Measurements from ENCODE around the gene CCDC112.

DNA sequence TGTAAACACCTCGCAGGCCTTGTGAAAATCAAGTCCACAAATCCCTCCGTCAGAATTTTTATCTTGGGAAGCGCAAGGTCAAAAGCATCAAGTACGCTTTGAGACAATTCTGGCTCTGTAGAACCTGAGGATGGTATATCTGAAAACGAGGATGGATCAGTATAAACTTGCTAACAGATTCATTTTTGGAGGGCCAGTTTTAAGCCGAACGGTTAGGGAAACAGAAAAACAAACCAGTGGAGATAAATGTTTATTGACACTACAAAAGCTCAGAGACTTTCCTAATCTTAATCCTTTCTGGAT lies 33.4 kb downstream of the CCDC112 start:
- TF ChIP-seq, protein P1, sequence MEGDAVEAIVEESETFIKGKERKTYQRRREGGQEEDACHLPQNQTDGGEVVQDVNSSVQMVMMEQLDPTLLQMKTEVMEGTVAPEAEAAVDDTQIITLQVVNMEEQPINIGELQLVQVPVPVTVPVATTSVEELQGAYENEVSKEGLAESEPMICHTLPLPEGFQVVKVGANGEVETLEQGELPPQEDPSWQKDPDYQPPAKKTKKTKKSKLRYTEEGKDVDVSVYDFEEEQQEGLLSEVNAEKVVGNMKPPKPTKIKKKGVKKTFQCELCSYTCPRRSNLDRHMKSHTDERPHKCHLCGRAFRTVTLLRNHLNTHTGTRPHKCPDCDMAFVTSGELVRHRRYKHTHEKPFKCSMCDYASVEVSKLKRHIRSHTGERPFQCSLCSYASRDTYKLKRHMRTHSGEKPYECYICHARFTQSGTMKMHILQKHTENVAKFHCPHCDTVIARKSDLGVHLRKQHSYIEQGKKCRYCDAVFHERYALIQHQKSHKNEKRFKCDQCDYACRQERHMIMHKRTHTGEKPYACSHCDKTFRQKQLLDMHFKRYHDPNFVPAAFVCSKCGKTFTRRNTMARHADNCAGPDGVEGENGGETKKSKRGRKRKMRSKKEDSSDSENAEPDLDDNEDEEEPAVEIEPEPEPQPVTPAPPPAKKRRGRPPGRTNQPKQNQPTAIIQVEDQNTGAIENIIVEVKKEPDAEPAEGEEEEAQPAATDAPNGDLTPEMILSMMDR (IDR thresholded peaks at IDR 0.05; ENCODE audit: insufficient read depth, low read length, poor library complexity, severe bottlenecking): no peak
- TF ChIP-seq EZH2phosphoT487 (conservative IDR thresholded peaks at IDR 0.05; ENCODE audit: low read length): no peak
